ENCODE measurements around the gene ASPRV1. TPM values are rescaled to one million over a fixed set of nuclear protein-coding genes. Genes with fewer than 3 reads are reported as not detected.
A peak's percentile ranks its signal among the peaks of the same experiment; 100 is the strongest.

ASPRV1 gene
- total RNA-seq, 4 donors from 2014 or later: 2.5 to 11.2 (median 5.1) TPM

DNA sequence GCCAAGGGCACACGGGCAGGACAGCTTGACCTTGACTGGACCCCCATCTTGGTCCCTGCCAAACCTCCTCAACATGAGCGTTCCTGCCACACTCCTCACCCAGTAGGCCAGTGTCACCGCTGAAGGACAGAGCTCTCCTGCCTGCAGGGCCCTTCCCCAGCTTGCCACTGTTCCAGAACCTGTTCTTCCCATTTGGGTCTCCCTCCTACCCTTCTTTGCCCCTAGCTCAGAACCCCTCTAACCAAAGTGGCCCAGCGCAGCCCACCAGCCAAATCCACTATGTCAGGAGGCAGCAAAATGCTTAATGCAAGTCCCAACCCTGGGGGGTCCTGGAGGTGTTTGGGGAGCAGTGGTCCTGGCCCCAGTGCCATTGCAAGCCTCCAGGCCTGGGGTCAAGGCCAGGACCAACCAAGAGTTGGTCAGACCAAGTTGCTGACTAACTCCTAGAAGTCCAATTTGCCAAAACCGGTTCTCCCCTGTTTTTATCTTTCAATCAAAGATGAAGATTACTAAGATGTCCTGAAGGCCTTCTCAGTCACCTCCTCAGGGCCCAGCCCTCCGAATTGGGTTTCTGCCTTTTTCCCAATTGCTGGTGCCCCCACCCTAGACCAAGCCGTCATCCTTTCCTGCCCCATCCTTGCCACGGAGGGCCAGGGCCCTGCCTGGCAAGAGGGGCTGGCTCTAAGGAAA is 4.5 kb upstream of the ASPRV1 start:
- Histone ChIP-seq H3K36me3 (peaks cover 0 to 13% (median 0%) of the 10 kb centered on the region in 3 donors), H3K27ac (no peak overlapping the region), H3K27me3 (no peaks in the 10 kb centered on the region), H3K4me3 (no peak overlapping the region), H3K4me1 (no peaks in the 10 kb centered on the region), H3K9me3 (no peaks in the 10 kb centered on the region)
- TF ChIP-seq EP300 (IDR thresholded peaks at IDR 0.05): no peak
- TF ChIP-seq POLR2A (IDR thresholded peaks at IDR 0.05): no peak
- TF ChIP-seq CTCF (IDR thresholded peaks at IDR 0.05): no peak
- 84 to 92% methylated on average over 8 of the region's 8 CpGs for WGBS, 2 donors
- DNase-seq (ENCODE audit: low spot score in 2 of 2): no peak

DNA sequence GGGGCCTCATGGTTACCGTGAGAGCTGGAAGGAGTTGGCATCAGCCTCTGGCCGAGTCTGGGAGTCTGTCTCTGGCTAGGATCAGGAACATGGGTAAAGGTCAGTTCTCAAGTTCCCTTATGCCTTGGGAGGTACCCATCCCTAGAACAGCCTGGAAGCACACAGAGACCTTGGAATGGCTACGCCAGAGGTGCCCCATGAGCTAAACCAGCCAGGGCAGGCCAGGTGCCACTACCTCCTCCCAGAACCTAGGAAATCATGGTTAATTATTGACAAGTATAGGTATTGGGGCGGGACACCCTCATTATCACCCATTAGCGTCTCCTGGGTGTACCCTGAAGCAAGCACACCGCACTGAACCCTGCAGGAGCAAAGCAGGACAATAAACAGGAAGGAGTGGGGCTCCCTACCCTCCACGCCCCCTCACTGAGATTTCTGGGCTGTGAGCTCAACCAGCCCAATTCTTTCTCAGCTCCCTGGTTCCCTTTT is 3.0 kb upstream of the ASPRV1 start:
- TF ChIP-seq POLR2A (IDR thresholded peaks at IDR 0.05) (no peak), EP300 (IDR thresholded peaks at IDR 0.05) (no peak), CTCF (IDR thresholded peaks at IDR 0.05) (no peak)
- Histone ChIP-seq H3K4me1 (no peaks in the 10 kb centered on the region), H3K27ac (peak overlapping the region in 1 of 4 donors; percentile 65), H3K4me3 (no peak overlapping the region), H3K27me3 (no peaks in the 10 kb centered on the region), H3K36me3 (peaks cover 0 to 13% (median 0%) of the 10 kb centered on the region in 3 donors), H3K9me3 (no peaks in the 10 kb centered on the region)
- WGBS, 2 donors: 84 to 88% methylated on average over 7 of the region's 7 CpGs
- no peak for DNase-seq (ENCODE audit: low spot score in 2 of 2)

DNA sequence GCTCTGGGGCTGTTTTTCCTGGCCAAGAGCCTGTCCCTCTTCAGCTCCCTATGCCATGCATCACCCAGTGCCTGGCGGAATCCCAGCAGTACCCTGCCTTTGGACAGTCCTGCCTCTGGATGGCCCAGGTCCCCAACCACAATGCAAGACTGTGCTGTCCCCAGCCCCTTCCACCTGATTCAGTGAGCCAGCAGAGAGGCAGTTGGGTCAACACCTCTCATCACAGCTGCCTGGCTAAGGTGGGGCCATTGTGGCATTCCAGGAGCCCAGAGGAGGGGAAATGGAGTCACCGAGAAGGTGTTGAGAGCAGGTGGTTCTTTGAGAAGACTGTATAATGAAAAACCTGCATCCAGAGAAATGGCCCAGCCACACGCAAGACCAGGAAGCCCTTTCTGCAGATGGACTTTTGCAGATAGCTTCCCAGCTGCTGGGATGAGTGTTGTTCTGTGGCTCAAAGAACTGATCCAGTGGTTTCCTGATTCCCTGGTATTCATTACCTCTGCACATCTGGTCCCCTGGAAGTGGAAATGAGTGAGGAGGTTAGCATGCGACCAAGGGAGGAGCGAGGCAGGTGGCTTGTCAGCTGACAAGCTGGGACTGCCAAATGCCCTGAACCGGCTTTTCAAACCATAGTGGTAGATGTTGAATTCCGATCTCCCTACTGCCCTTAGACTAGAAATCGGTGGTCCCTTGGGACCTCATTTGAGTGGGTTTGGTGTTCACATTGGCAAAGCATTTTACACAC is 1.7 kb upstream of the ASPRV1 start:
- Histone ChIP-seq H3K4me1 (no peaks in the 10 kb centered on the region), H3K36me3 (peaks cover 0 to 13% (median 0%) of the 10 kb centered on the region in 3 donors), H3K27ac (no peak overlapping the region), H3K9me3 (no peaks in the 10 kb centered on the region), H3K4me3 (no peak overlapping the region), H3K27me3 (no peaks in the 10 kb centered on the region)
- 93 to 97% methylated on average over 8 of the region's 8 CpGs for WGBS, 2 donors
- no peak for DNase-seq (ENCODE audit: low spot score in 2 of 2)
- TF ChIP-seq CTCF (IDR thresholded peaks at IDR 0.05): no peak
- no peak for TF ChIP-seq POLR2A (IDR thresholded peaks at IDR 0.05)
- no peak for TF ChIP-seq EP300 (IDR thresholded peaks at IDR 0.05)

DNA sequence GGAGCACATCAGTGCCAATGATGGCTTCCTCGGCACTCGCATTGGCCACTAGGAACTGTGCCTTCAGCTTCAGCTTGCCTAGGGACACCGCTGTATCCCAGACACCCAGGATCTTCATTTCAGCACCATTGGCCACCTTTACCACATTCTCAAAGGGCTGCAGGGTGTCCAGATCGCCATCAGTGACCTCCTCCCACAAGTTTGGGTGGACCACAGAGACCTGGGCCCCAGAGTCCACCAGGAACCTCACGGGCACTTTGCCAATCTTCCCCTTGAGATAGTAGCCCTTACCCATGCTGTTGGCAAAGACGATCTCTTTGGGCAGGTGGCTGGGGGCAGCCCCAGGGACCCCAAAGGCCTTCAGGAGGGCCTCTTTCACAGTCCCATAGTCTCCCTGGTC is 610 bp downstream of the ASPRV1 start:
- no peak for DNase-seq (ENCODE audit: low spot score in 2 of 2)

More for the DNA sequence above, 610 bp downstream of the ASPRV1 start:
- Histone ChIP-seq H3K27ac (no peak overlapping the region), H3K27me3 (no peaks in the 10 kb centered on the region), H3K36me3 (peaks cover 0 to 13% (median 0%) of the 10 kb centered on the region in 3 donors), H3K4me1 (no peaks in the 10 kb centered on the region), H3K4me3 (no peak overlapping the region), H3K9me3 (no peaks in the 10 kb centered on the region)
- 97 to 100% methylated on average over 4 to 6 of the region's 6 CpGs for WGBS, 2 donors
- TF ChIP-seq EP300 (IDR thresholded peaks at IDR 0.05): no peak
- no peak for TF ChIP-seq POLR2A (IDR thresholded peaks at IDR 0.05)
- no peak for TF ChIP-seq CTCF (IDR thresholded peaks at IDR 0.05)
